CD14-positive monocyte (primary cell): Measurements from ENCODE around the gene SH2D1B. TPM values are rescaled to one million over a fixed set of nuclear protein-coding genes. Genes with fewer than 3 reads are reported as not detected.
"Not testable (repeated sequence)": the region's sequence is repeated elsewhere in the genome, so short reads cannot be mapped to it uniquely, and the experiment has no call there.

Experiments used
- DNase-seq, 3 donors: peaks; one replicate each; pipeline ENCODE4 v3.0.0-alpha.2; 2011 to 2022
- H2AFZ ChIP-seq: 2 replicates; pipeline ENCODE4 v1.6.0; 2012; ENCODE audit warnings: mild to moderate bottlenecking, low read depth, low read length, inconsistent platforms; ENCODE audit not compliant: insufficient read depth, poor library complexity, severe bottlenecking
- H3K27ac ChIP-seq, 2 donors: 1 replicate in 1 of 2; 2 replicates in 1 of 2; pipeline ENCODE4 v1.5.1; 2012 to 2013; ENCODE audit warnings: low read length in 2 of 2, control low read depth in 1 of 2, inconsistent platforms in 1 of 2, low read depth in 1 of 2, mild to moderate bottlenecking in 1 of 2
- H3K27me3 ChIP-seq, 2 donors: one replicate each; pipeline versions ENCODE4 v1.6.0 to v1.6.1; 2011 to 2013; ENCODE audit warnings: low read length in 2 of 2; ENCODE audit not compliant: control insufficient read depth in 2 of 2, insufficient read depth in 2 of 2
- H3K36me3 ChIP-seq, 2 donors: replicated peaks in 1 of 2; 1 replicate in 1 of 2; 2 replicates in 1 of 2; pipeline versions ENCODE4 v1.5.1 to v1.6.1; 2012 to 2013; ENCODE audit warnings: low read length in 2 of 2, control low read depth in 1 of 2, inconsistent platforms in 1 of 2, mild to moderate bottlenecking in 1 of 2; ENCODE audit not compliant: insufficient read depth in 2 of 2, control insufficient read depth in 1 of 2
- H3K4me1 ChIP-seq, 2 donors: 1 replicate in 1 of 2; 2 replicates in 1 of 2; pipeline versions ENCODE4 v1.5.1 to v1.6.1; 2012 to 2013; ENCODE audit warnings: low read length in 2 of 2, control low read depth in 1 of 2, inconsistent platforms in 1 of 2, mild to moderate bottlenecking in 1 of 2, moderate library complexity in 1 of 2; ENCODE audit not compliant: insufficient read depth in 2 of 2, control insufficient read depth in 1 of 2
- H3K4me2 ChIP-seq: replicated peaks from 2 replicates; pipeline ENCODE3; 2012; ENCODE audit warnings: low read length, moderate library complexity, mild to moderate bottlenecking; ENCODE audit not compliant: poor library complexity, severe bottlenecking; ENCODE audit errors: extremely low read depth
- H3K4me3 ChIP-seq, 3 experiments: fragments of 200-600 bp in 1 of 3; sonication (generic) in 1 of 3; replicated peaks in 1 of 3; 1 replicate in 2 of 3; 2 replicates in 1 of 3; pipeline ENCODE4 v1.5.1; 2011 to 2013; ENCODE audit warnings: low read length in 3 of 3, mild to moderate bottlenecking in 3 of 3, control low read depth in 2 of 3, low read depth in 2 of 3, inconsistent platforms in 1 of 3, moderate library complexity in 1 of 3
- H3K79me2 ChIP-seq: 2 replicates; pipeline ENCODE4 v1.6.0; 2012; ENCODE audit warnings: mild to moderate bottlenecking, control low read depth, inconsistent platforms, low read length, moderate library complexity; ENCODE audit not compliant: insufficient read depth
- H3K9ac ChIP-seq: 2 replicates; pipeline ENCODE4 v1.6.0; 2017; ENCODE audit warnings: low read length, mild to moderate bottlenecking; ENCODE audit not compliant: insufficient read depth, poor library complexity, severe bottlenecking
- H3K9me3 ChIP-seq, 2 donors: replicated peaks in 1 of 2; 1 replicate in 1 of 2; 2 replicates in 1 of 2; pipeline versions ENCODE4 v1.5.1 to v1.6.1; 2012 to 2013; ENCODE audit warnings: low read length in 2 of 2, control low read depth in 1 of 2; ENCODE audit not compliant: control insufficient read depth in 1 of 2, insufficient read depth in 1 of 2
- H4K20me1 ChIP-seq: 2 replicates; pipeline ENCODE4 v1.6.0; 2012; ENCODE audit warnings: mild to moderate bottlenecking, low read length, control low read depth, moderate library complexity; ENCODE audit not compliant: insufficient read depth
- H3K27ac Mint-ChIP-seq, 7 donors: one replicate each; pipeline ENCODE4 v1.8.0; 2020; ENCODE audit warnings: mild to moderate bottlenecking in 7 of 7, mixed read lengths in 7 of 7, moderate library complexity in 6 of 7, inconsistent platforms in 2 of 7
- H3K27me3 Mint-ChIP-seq, 3 donors: one replicate each; pipeline ENCODE4 v1.8.0; 2021 to 2022; ENCODE audit warnings: low read depth in 3 of 3, mild to moderate bottlenecking in 3 of 3, mixed read lengths in 3 of 3, moderate library complexity in 3 of 3, inconsistent platforms in 1 of 3
- H3K36me3 Mint-ChIP-seq, 2 donors: one replicate each; pipeline ENCODE4 v1.8.0; 2020; ENCODE audit warnings: mixed read lengths in 2 of 2, inconsistent platforms in 1 of 2, mild to moderate bottlenecking in 1 of 2
- H3K4me1 Mint-ChIP-seq: one replicate; pipeline ENCODE4 v1.8.0; 2020; ENCODE audit warnings: mild to moderate bottlenecking, mixed read lengths
- H3K4me3 Mint-ChIP-seq, 2 donors: one replicate each; pipeline ENCODE4 v1.8.0; 2020; ENCODE audit warnings: mild to moderate bottlenecking in 2 of 2, mixed read lengths in 2 of 2, moderate library complexity in 1 of 2
- H3K9me3 Mint-ChIP-seq, 7 donors: one replicate each; pipeline ENCODE4 v1.8.0; 2020 to 2022; ENCODE audit warnings: mixed read lengths in 7 of 7, mild to moderate bottlenecking in 6 of 7, moderate library complexity in 6 of 7, inconsistent platforms in 2 of 7
- WGBS: methylation state at CpG from one replicate; pipeline ENCODE4 v1.1.5; 2013; ENCODE audit warnings: missing lambda C conversion rate; ENCODE audit not compliant: insufficient coverage; 5-methylcytosine and 5-hydroxymethylcytosine counted together
- intact Hi-C, 2 donors: fragments of 100-400 bp; cut with micrococcal nuclease; formaldehyde crosslinking; loops; one replicate each; pipeline versions ENCODE4 v1.15.0 to v1.15.1; 2023
- polyA plus RNA-seq, 3 donors: library from polyadenylated mRNA; depleted of rRNA in 1 of 3; unstranded in 2 of 3; stranded (reverse) in 1 of 3; fragments of 300-500 nt in 2 of 3; fragments of >200 nt in 1 of 3; fragmentation: Illumina TruSeq in 2 of 3; gene quantifications; 1 replicate in 2 of 3; 2 replicates in 1 of 3; pipeline ENCODE4 v1.2.3, GENCODE V29; 2012 to 2021
- TF ChIP-seq, protein P1 (sequence below): fragments of 200-600 bp; IDR thresholded peaks from one replicate; pipeline ENCODE4 v1.8.0; 2022; ENCODE audit warnings: antibody characterized with exemption, mild to moderate bottlenecking

SH2D1B gene
- polyA plus RNA-seq, 3 donors, result 0.88 to 2.9 (median 1.7) TPM

DNA sequence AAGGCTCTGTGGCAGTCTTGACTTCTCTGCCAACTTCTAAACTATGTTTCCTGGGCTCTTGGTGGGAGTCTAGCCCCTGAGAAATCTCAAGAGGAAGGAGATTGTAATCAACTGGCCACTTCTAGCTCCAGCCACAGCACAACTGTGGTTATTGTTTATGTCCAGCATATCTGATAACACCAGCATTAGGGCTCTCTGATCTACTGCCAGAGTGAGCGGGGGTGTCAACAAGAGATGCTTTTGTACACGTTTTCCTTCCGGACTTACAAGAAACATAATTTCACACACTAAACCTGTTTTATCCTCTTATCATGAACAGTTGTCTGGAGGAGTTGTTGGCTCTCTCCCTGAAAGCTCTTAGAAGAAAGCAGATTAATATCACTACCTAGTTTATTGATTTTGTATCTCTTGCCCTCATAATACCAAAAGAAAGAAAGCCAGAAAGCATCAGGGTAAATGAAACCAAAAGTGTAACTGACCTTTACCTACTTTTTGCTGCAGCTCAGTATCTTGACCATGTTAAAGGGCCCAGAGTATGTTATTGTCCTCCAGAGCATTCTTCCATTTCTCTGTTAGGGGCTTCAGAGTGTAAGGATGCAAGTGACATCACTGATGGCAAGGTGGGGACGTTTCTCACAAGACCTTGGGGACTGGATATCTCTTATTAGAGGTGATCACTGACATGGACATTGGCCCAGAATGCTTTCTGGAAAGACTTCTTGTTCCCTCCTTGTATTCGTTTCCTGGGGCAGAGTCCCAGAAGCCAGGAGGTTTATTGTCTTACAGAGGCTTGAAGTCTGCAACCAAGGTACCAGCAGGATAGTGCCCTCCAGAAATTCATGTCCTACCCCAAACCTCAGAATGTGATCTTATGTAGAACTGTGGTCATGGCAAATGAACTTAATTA, 9.6 kb upstream of the SH2D1B start:
- Histone ChIP-seq H3K9me3 (no peaks in the 10 kb centered on the region), H3K27ac (no peak overlapping the region), H3K9ac (no peak overlapping the region), H2AFZ (peak overlapping the region; percentile 18), H3K4me2 (no peak overlapping the region), H3K27me3 (no peaks in the 10 kb centered on the region), H3K4me1 (peaks cover 38 to 43% of the 10 kb centered on the region in 2 donors), H4K20me1 (no peaks in the 10 kb centered on the region), H3K79me2 (no peaks in the 10 kb centered on the region), H3K36me3 (no peaks in the 10 kb centered on the region), H3K4me3 (no peak overlapping the region)
- no peak for DNase-seq
- Mint-ChIP-seq H3K9me3 (peaks cover 0 to 6% (median 0%) of the 10 kb centered on the region in 7 donors), H3K4me1 (peaks cover 46% of the 10 kb centered on the region), H3K27ac (peak overlapping the region in 4 of 7 donors; percentile 7 to 53 (median 32)), H3K27me3 (peaks cover 0 to 8% (median 3%) of the 10 kb centered on the region in 3 donors), H3K4me3 (no peak overlapping the region), H3K36me3 (no peaks in the 10 kb centered on the region)
- intact Hi-C loops, result loop anchor here in 1 of 2 donors (10.0 kb wide), 1 partner anchor 107 kb away; no protein-coding TSS in a partner anchor
- WGBS, result no CpG with 5 or more reads among the region's 5 CpGs
- TF ChIP-seq, protein P1, sequence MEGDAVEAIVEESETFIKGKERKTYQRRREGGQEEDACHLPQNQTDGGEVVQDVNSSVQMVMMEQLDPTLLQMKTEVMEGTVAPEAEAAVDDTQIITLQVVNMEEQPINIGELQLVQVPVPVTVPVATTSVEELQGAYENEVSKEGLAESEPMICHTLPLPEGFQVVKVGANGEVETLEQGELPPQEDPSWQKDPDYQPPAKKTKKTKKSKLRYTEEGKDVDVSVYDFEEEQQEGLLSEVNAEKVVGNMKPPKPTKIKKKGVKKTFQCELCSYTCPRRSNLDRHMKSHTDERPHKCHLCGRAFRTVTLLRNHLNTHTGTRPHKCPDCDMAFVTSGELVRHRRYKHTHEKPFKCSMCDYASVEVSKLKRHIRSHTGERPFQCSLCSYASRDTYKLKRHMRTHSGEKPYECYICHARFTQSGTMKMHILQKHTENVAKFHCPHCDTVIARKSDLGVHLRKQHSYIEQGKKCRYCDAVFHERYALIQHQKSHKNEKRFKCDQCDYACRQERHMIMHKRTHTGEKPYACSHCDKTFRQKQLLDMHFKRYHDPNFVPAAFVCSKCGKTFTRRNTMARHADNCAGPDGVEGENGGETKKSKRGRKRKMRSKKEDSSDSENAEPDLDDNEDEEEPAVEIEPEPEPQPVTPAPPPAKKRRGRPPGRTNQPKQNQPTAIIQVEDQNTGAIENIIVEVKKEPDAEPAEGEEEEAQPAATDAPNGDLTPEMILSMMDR, result no peak

DNA sequence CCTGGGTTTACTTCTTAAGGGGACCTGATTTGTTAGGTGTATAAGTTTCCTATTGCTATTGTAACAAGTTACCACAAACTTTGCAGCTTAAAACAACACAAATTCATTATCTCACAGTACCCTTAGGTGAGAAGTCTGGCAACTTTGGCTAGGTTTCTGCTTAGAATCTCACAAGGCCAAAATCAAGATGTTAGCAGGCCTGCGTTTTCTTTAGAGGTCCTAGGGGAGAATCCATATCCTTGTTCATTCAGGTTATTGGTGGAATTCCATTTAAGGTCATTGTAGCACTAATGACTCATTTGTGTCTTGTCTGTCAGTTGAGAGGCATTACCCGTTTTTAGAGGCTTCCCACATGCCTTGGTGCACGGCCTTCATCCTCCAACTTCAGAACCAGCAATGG, 8.2 kb upstream of the SH2D1B start:
- H3K79me2 ChIP-seq, result no peaks in the 10 kb centered on the region
- no peaks in the 10 kb centered on the region for H3K36me3 ChIP-seq
- no peaks in the 10 kb centered on the region for H4K20me1 ChIP-seq
- Mint-ChIP-seq H3K4me3 (no peak overlapping the region), H3K4me1 (peaks cover 45% of the 10 kb centered on the region), H3K36me3 (no peaks in the 10 kb centered on the region), H3K27me3 (peaks cover 1 to 8% (median 3%) of the 10 kb centered on the region in 3 donors), H3K9me3 (peaks cover 0 to 6% (median 2%) of the 10 kb centered on the region in 7 donors), H3K27ac (no peak overlapping the region)
- no peak overlapping the region for H2AFZ ChIP-seq
- H3K4me2 ChIP-seq, result no peak overlapping the region
- no peak overlapping the region for H3K27ac ChIP-seq
- WGBS, result 100% methylated on average over 2 of the region's 3 CpGs
- H3K9ac ChIP-seq, result no peak overlapping the region
- no peak for DNase-seq
- no peak overlapping the region for H3K4me3 ChIP-seq
- intact Hi-C loops, result loop anchor here in 1 of 2 donors (10.0 kb wide), 1 partner anchor 105 kb away; no protein-coding TSS in a partner anchor
- H3K9me3 ChIP-seq, result no peaks in the 10 kb centered on the region
- TF ChIP-seq, protein P1, result no peak
- no peaks in the 10 kb centered on the region for H3K27me3 ChIP-seq
- H3K4me1 ChIP-seq, result peaks cover 38 to 41% of the 10 kb centered on the region in 2 donors

DNA sequence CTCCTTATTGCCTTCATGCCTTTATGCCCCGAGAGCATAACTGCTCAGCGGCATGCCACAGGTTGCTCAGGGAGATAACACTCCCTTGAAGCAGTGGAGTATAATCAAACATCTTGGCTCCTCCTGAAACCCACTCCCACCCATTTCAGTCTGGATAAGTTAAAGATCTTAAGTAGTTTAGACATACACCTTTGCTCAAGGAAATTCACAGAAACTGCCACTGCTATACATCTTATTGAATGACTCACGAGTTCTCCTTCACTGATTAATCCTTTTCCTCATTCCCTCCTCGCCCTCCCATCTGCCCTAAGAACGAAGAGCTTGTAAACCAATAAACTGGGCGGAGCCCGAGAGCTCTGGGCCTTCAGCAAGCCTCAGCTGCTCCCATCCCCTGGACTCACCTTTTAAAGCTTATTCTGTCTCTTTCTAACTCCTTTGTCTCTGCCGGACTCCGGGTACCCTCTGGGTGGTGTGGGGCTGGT, 7.6 kb upstream of the SH2D1B start:
- H3K4me2 ChIP-seq, H4K20me1 ChIP-seq, H3K9me3 ChIP-seq, H3K27ac Mint-ChIP-seq, H3K27ac ChIP-seq, H3K36me3 Mint-ChIP-seq, H2AFZ ChIP-seq, H3K9ac ChIP-seq, H3K36me3 ChIP-seq, H3K27me3 ChIP-seq, H3K27me3 Mint-ChIP-seq, intact Hi-C loops, H3K4me3 ChIP-seq, DNase-seq, H3K4me3 Mint-ChIP-seq, H3K9me3 Mint-ChIP-seq, H3K79me2 ChIP-seq: not testable (repeated sequence)
- peaks cover 39% of the 10 kb centered on the region for H3K4me1 Mint-ChIP-seq
- H3K4me1 ChIP-seq, result peaks cover 32 to 34% of the 10 kb centered on the region in 2 donors
- 66% methylated on average over 4 of the region's 9 CpGs for WGBS
